Esophagus squamous epithelium (tissue), 5 donors: ENCODE measurements around the gene SCAMP5. TPM values are rescaled to one million over a fixed set of nuclear protein-coding genes. Genes with fewer than 3 reads are reported as not detected.
A peak's percentile ranks its signal among the peaks of the same experiment; 100 is the strongest.

Experiments
- DNase-seq: peaks from one replicate; lab custom pipeline; 2025; lab: John Stamatoyannopoulos, UW
- H3K27ac ChIP-seq, 4 donors: fragments of 200-600 bp; sonication (generic); one replicate each; pipeline ENCODE4 v1.5.1; 2016 to 2019; ENCODE audit warnings: mild to moderate bottlenecking in 1 of 4
- H3K27me3 ChIP-seq, 4 donors: fragments of 200-600 bp; sonication (generic); 1 replicate in 3 of 4; 2 replicates in 1 of 4; pipeline versions ENCODE4 v1.5.1 to v1.6.0; 2017 to 2021; ENCODE audit warnings: antibody characterized with exemption in 1 of 4
- H3K36me3 ChIP-seq, 3 donors: fragments of 200-600 bp; sonication (generic); one replicate each; pipeline ENCODE4 v1.5.1; 2016 to 2019
- H3K4me1 ChIP-seq, 3 donors: fragments of 200-600 bp; sonication (generic); one replicate each; pipeline ENCODE4 v1.5.1; 2017 to 2019
- H3K4me3 ChIP-seq, 4 donors: fragments of 200-600 bp; sonication (generic); 1 replicate in 3 of 4; 2 replicates in 1 of 4; pipeline ENCODE4 v1.5.1; 2016 to 2019; ENCODE audit warnings: mild to moderate bottlenecking in 2 of 4, moderate library complexity in 1 of 4
- H3K9me3 ChIP-seq, 3 donors: fragments of 200-600 bp; sonication (generic); one replicate each; pipeline ENCODE4 v1.5.1; 2016 to 2019
- CTCF ChIP-seq, 6 experiments: fragments of 450-650 bp in 4 of 6; fragments of 200-600 bp in 2 of 6; sonication (generic) in 2 of 6; IDR thresholded peaks; one replicate each; pipeline ENCODE4 v1.5.1; 2016 to 2019; ENCODE audit warnings: antibody characterized with exemption in 6 of 6, mild to moderate bottlenecking in 4 of 6, moderate library complexity in 4 of 6
- POLR2A ChIP-seq, 4 donors: fragments of 450-650 bp; IDR thresholded peaks; one replicate each; pipeline ENCODE4 v1.6.1; 2017; ENCODE audit warnings: antibody characterized with exemption in 4 of 4, mild to moderate bottlenecking in 4 of 4, moderate library complexity in 3 of 4
- WGBS, 2 donors: methylation state at CpG; one replicate each; pipeline ENCODE4 v1.1.5; 2018; 5-methylcytosine and 5-hydroxymethylcytosine counted together
- intact Hi-C: fragments of 100-400 bp; cut with DNase I; formaldehyde crosslinking; loops from one replicate; pipeline ENCODE4 v1.15.0; 2022
- total RNA-seq, 4 donors: library from RNA; depleted of rRNA; stranded (reverse); fragments of >200 nt; gene quantifications; one replicate each; pipeline ENCODE4 v1.1.0, GENCODE V29; 2016
- donor health status: DM: yes; HTN: yes; CAD: no.

SCAMP5 gene
- total RNA-seq, 4 donors from 2014 or later: 0.57 to 2.0 (median 0.67) TPM

GRCh38 chr15:74955017-74955416 is 40.3 kb upstream of the SCAMP5 start:
- DNase-seq: no peak
- Histone ChIP-seq H3K27ac (peak overlapping the region in 2 of 4 donors; percentile 6 to 86), H3K4me3 (peak overlapping the region in 3 of 4 donors; percentile 61 to 88 (median 67))

GRCh38 chr15:74955796-74956647 is 39.3 kb upstream of the SCAMP5 start:
- DNase-seq: no peak

More at GRCh38 chr15:74955017-74955416, 40.3 kb upstream of the SCAMP5 start:
- intact Hi-C loops: no loop called here
- Histone ChIP-seq H3K9me3 (no peaks in the 10 kb centered on the region), H3K36me3 (no peaks in the 10 kb centered on the region), H3K27me3 (peaks cover 0 to 31% (median 0%) of the 10 kb centered on the region in 4 donors), H3K4me1 (peaks cover 47 to 91% (median 48%) of the 10 kb centered on the region in 3 donors)
- 94 to 96% methylated on average over 3 to 4 of the region's 8 CpGs for WGBS, 2 donors
- no peak for TF ChIP-seq CTCF (IDR thresholded peaks at IDR 0.05)
- no peak for TF ChIP-seq POLR2A (IDR thresholded peaks at IDR 0.05)

GRCh38 chr15:74956648-74957475 is 38.5 kb upstream of the SCAMP5 start, which contains the start of gene RPP25:
TSS of gene RPP25 (minus strand) at chr15:74956772. CDS start at chr15:74956583, 189 bp downstream.
- intact Hi-C loops: no loop called here
- peak within 1 kb of the TSS; percentile 79 to 90 (median 88) for H3K27ac ChIP-seq
- peaks cover 0 to 37% (median 0%) of the 10 kb centered on the region in 4 donors for H3K27me3 ChIP-seq
- no peaks in the 10 kb centered on the region for H3K36me3 ChIP-seq
- no peak for DNase-seq
- H3K4me3 ChIP-seq: peak within 1 kb of the TSS; percentile 61 to 88 (median 66)
- TF ChIP-seq POLR2A (IDR thresholded peaks at IDR 0.05): peak in 2 of 4 donors; percentile 73 to 80
- TF ChIP-seq CTCF (IDR thresholded peaks at IDR 0.05): no peak
- no peaks in the 10 kb centered on the region for H3K9me3 ChIP-seq
- H3K4me1 ChIP-seq: peaks cover 45 to 78% (median 47%) of the 10 kb centered on the region in 3 donors
- WGBS, 2 donors: 0% methylated on average over 1 of the region's 83 CpGs; no CpG with 5 or more reads in 1 of the 2 donors

More at GRCh38 chr15:74955796-74956647, 39.3 kb upstream of the SCAMP5 start:
- no peak for TF ChIP-seq POLR2A (IDR thresholded peaks at IDR 0.05)
- peak; percentile 41 to 75 (median 49) for TF ChIP-seq CTCF (IDR thresholded peaks at IDR 0.05)
- Histone ChIP-seq H3K4me1 (peaks cover 47 to 84% (median 48%) of the 10 kb centered on the region in 3 donors), H3K4me3 (peak overlapping the region; percentile 61 to 88 (median 66)), H3K27me3 (peaks cover 0 to 37% (median 0%) of the 10 kb centered on the region in 4 donors), H3K9me3 (no peaks in the 10 kb centered on the region), H3K36me3 (no peaks in the 10 kb centered on the region), H3K27ac (peak overlapping the region; percentile 79 to 90 (median 88))
- intact Hi-C loops: no loop called here
- WGBS, 2 donors: 33 to 62% methylated on average over 5 to 11 of the region's 88 CpGs

- H3K9me3 ChIP-seq: no peaks in the 10 kb centered on the region
- no peak for DNase-seq
- H3K27me3 ChIP-seq: peaks cover 0 to 37% (median 0%) of the 10 kb centered on the region in 4 donors
- H3K27ac ChIP-seq: peak overlapping the region; percentile 79 to 90 (median 88)
- WGBS, 2 donors: 11 to 12% methylated on average over 7 to 21 of the region's 28 CpGs
- H3K36me3 ChIP-seq: no peaks in the 10 kb centered on the region
- intact Hi-C loops: no loop called here
- H3K4me1 ChIP-seq: peaks cover 38 to 71% (median 47%) of the 10 kb centered on the region in 3 donors
- TF ChIP-seq CTCF (IDR thresholded peaks at IDR 0.05): no peak
- no peak for TF ChIP-seq POLR2A (IDR thresholded peaks at IDR 0.05)
- peak overlapping the region; percentile 61 to 88 (median 66) for H3K4me3 ChIP-seq
These were observed 37.8 kb upstream of the SCAMP5 start for GRCh38 chr15:74957476-74958035.
